ENCODE results near the gene ARL6IP4. TPM values are rescaled to one million over a fixed set of nuclear protein-coding genes. Genes with fewer than 3 reads are reported as not detected.
A peak's percentile ranks its signal among the peaks of the same experiment; 100 is the strongest.

Gene ARL6IP4
- total RNA-seq, 4 donors from 2014 or later = 87.5 to 149 (median 114) TPM

- DNase-seq (ENCODE audit: low spot score in 2 of 2) = no peak
- Histone ChIP-seq H3K4me3 (no peak overlapping the region), H3K36me3 (peaks cover 9% of the 10 kb centered on the region), H3K4me1 (peaks cover 22% of the 10 kb centered on the region), H3K9me3 (no peaks in the 10 kb centered on the region), H3K27ac (no peak overlapping the region), H3K27me3 (no peaks in the 10 kb centered on the region)
- 93% methylated on average over 28 of the region's 35 CpGs for WGBS
- TF ChIP-seq CTCF (IDR thresholded peaks at IDR 0.05) = no peak
Measured at GRCh38 chr12:122959566-122960192, 20.8 kb upstream of the ARL6IP4 start.

- no peaks in the 10 kb centered on the region for H3K9me3 ChIP-seq
- no peaks in the 10 kb centered on the region for H3K27me3 ChIP-seq
- 82% methylated on average over 4 of the region's 8 CpGs for WGBS
- no peak for DNase-seq (ENCODE audit: low spot score in 2 of 2)
- no peak overlapping the region for H3K27ac ChIP-seq
- H3K36me3 ChIP-seq = peaks cover 9% of the 10 kb centered on the region
- peaks cover 27% of the 10 kb centered on the region for H3K4me1 ChIP-seq
- no peak overlapping the region for H3K4me3 ChIP-seq
- TF ChIP-seq CTCF (IDR thresholded peaks at IDR 0.05) (no peak), POLR2AphosphoS5 (IDR thresholded peaks at IDR 0.05) (no peak), POLR2A (IDR thresholded peaks at IDR 0.05) (no peak)
Measured at GRCh38 chr12:122960193-122960569, 20.3 kb upstream of the ARL6IP4 start.

- Histone ChIP-seq H3K36me3 (peaks cover 9% of the 10 kb centered on the region), H3K9me3 (no peaks in the 10 kb centered on the region), H3K4me1 (peaks cover 42% of the 10 kb centered on the region), H3K27ac (no peak overlapping the region), H3K27me3 (no peaks in the 10 kb centered on the region), H3K4me3 (no peak overlapping the region)
- WGBS = 66% methylated on average over 10 of the region's 10 CpGs
- no peak for TF ChIP-seq EP300 (IDR thresholded peaks at IDR 0.05)
- no peak for TF ChIP-seq CTCF (IDR thresholded peaks at IDR 0.05)
- no peak for TF ChIP-seq POLR2A (IDR thresholded peaks at IDR 0.05)
- TF ChIP-seq POLR2AphosphoS5 (IDR thresholded peaks at IDR 0.05) = no peak
- no peak for DNase-seq (ENCODE audit: low spot score in 2 of 2)
Measured at GRCh38 chr12:122961531-122962329, 18.8 kb upstream of the ARL6IP4 start.

- Histone ChIP-seq H3K27me3 (no peaks in the 10 kb centered on the region), H3K36me3 (peaks cover 9% of the 10 kb centered on the region), H3K9me3 (no peaks in the 10 kb centered on the region), H3K4me3 (no peak overlapping the region), H3K4me1 (peaks cover 43% of the 10 kb centered on the region), H3K27ac (no peak overlapping the region)
- 67% methylated on average over 1 of the region's 8 CpGs for WGBS
- no peak for DNase-seq (ENCODE audit: low spot score in 2 of 2)
- TF ChIP-seq CTCF (IDR thresholded peaks at IDR 0.05) (no peak), POLR2AphosphoS5 (IDR thresholded peaks at IDR 0.05) (no peak)
Measured at GRCh38 chr12:122963941-122964265, 16.6 kb upstream of the ARL6IP4 start.

GRCh38 chr12:122964439-122965257 lies 15.8 kb upstream of the ARL6IP4 start:
- Histone ChIP-seq H3K27ac (no peak overlapping the region), H3K4me1 (peaks cover 45% of the 10 kb centered on the region), H3K9me3 (no peaks in the 10 kb centered on the region), H3K36me3 (peaks cover 6% of the 10 kb centered on the region), H3K4me3 (peak overlapping the region; percentile 66), H3K27me3 (no peaks in the 10 kb centered on the region)
- no peak for DNase-seq (ENCODE audit: low spot score in 2 of 2)
- 85% methylated on average over 19 of the region's 19 CpGs for WGBS
- TF ChIP-seq EP300 (IDR thresholded peaks at IDR 0.05) (no peak), POLR2A (IDR thresholded peaks at IDR 0.05) (no peak), POLR2AphosphoS5 (IDR thresholded peaks at IDR 0.05) (no peak), CTCF (IDR thresholded peaks at IDR 0.05) (no peak)

Measured in suprapubic skin (tissue), 4 donors.